Measurements from ENCODE around the gene MFGE8.
A peak's percentile ranks its signal among the peaks of the same experiment; 100 is the strongest.

MFGE8 gene

DNA sequence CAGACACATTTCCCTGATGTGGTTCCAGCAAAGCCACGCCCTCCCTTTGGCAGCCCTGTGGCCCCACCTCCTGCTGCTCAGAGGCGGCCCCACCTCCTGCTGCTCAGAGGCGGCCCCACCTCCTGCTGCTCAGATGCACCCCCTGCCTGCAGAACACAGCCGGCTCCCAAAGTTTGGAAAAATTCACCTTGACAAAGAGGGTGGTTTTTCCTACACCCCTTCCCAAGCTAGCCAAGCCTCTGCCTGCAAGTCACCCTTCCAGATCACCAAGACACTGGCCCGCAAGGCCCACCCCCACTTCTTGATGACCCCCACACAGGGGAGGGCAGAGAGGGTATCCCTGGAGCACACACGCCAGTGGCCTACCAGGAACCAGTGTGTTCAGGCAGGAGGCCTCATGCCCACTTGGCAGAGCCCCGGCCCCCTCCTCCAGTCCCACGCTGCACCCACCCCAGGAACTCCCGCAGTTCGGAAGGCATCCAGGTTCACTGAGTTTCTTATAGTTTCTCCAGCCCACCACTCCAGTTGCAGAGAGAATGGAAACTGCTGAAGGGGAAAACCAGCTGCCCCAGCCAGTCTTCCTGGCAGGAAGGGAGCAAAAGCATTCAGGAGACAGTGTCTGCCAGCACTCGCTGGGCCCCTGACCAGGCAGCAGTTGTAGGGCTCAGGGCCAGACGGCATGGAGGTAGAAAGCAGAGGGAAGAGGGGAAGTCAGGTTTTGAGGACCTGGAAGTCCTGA, 15.6 kb downstream of the MFGE8 start:
- peak in 9 of 14 donors; percentile 14 to 72 (median 23) for DNase-seq

DNA sequence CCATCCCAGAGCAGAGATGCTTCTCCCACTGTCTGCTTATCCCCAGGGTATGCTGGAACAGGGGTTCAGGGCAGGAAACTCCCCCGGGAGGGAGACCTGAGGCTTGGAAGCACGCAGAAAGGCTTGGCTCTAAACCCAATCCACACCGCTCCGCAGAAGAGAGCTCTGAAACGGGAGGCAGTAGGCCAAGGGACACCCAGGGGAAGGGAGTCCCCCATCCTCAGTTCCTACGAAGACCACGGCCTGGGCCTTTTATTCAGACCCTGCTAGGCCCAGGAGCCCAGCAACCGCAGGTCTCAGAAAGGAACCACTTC, 16.1 kb downstream of the MFGE8 start:
- peak in 1 of 14 donors; percentile 11 for DNase-seq

DNA sequence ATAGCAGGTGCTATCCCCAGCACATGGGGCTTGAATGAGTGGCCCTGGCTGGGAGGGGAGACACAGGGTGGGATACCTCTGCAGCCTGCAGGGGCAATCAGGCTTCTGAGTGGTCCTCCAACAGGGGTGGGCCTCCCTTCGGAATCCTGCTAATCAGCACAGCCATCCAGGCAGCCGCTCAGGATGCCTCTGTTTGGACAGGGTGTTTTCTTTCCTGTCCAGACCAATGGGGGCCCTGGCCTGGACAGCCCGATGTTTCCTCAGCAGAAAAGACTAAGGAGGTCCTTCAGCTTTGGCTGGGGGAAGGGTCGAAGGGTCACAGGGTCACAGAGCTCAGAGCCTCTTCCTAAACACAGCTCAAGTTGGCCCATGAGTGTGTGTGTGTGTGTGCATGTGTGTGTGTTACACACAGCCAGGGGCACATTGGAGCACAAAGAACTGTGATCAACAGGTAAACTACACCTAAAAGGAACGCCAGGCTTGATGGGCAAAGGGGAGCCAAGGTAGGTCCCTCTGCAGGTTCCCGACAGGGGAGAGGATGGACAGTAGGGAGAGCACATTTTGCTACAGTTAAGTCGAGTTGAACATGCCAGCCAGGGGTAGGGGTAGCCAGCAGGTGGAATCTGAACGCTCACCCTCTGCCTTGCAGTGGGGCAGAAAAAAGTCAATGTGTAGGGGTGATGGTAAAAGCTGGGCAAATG, 16.7 kb downstream of the MFGE8 start:
- DNase-seq: no peak

GRCh38 chr15:88894819-88895767, 18.1 kb downstream of the MFGE8 start, which contains the start of gene HAPLN3:
TSS of gene HAPLN3 (minus strand) at chr15:88895544. CDS start at chr15:88887298, 8,246 bp downstream.
- no peak for DNase-seq

GRCh38 chr15:88894348-88894818, 18.8 kb downstream of the MFGE8 start:
- DNase-seq: no peak

DNA sequence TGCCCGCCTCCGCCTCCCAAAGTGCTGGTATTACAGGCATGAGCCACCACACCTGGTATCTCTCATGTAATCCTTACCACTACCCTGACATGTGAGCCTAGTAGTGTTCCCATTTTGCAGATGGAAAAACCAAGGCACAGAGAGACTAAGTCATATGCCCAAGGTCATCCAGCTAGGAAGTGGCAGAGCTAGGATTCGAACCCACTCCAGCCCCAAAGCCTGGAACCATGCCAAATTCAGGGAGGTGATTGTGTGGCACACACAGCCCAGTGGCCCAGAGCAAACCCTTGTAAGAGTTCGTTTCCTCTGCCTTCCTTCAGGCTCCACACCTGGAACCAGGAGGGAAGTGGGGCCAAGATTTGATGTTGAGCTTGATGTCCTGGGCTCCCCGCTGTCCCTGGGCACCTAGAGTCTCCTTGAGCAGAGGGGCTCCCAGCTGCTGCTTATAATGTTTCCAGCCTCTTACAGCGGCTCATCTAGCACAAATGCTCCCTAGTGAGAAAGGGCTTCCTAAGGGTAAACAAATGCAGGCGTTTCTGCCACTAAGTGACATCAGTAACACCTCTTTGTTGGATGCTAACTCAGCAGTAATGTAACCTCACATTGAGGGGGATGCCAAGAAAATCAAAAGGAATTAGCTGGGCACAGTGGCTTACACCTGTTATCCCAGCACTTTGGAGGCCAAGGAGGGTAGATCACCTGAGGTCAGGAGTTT, 21.5 kb downstream of the MFGE8 start:
- no peak for DNase-seq

DNA sequence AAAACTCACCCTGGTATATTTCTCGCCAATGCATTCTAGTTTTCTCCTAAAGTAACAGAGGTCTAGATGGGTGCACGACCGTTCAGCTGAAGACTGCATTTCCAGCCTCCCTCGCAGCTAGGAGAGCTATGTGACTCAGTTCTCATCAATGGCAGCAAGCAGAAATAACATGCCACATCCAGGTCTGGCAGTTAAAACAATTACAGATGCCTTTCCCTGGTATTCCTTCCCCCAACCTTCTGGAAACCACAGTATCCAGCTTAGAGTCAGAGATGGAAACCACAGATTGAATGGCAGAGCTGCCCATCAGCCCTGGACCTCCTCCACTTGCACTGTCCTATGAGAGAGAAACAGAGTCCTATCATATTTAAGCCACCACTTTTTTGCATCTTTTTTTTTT, 22.7 kb downstream of the MFGE8 start:
- DNase-seq: no peak

GRCh38 chr15:88888719-88889118, 24.5 kb downstream of the MFGE8 start:
- DNase-seq: no peak

DNA sequence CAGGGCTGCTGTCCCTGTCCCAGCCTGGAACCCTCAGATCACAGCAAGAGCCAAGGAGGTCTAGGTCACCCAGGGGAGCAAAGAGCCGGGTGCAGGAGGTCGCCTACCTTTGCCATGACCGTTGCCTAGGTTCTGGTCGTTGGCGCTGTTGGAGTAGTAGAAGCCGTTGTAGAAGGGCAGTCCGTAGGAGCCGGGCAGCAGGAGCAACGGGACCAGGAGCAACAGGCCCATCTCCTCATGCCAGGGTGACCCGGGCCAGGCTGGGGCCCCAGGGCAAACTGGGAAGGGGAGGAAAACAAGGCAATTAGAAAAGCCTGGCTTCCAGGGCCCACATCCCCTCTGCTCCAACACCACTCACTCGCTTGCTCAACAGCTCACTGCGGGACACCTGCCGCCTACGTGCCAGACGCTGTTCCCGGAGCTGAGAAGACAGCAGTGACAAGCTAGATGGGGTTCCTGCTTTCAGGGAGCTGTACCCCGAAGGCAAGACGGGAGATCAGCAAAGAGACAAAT, 26.1 kb downstream of the MFGE8 start:
- DNase-seq: no peak

DNA sequence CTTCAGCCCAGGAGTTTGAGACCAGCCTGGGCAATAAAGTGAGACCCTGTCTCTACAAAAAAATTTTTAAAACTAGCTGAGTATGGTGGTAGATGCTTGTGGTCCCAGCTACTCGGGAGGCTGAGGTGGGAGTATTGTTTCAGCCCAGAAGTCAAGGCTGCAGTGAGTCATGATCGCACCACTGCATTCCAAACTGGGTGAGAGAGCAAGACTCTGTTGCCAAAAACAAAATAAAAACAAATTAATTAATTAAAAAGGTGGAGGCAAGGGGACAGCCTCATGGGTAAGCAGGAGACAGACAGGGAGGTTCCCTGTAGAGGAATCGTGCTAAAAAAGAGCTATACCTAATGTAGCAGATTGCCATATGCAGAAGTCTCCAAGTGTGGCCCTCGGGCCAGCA, 30.4 kb downstream of the MFGE8 start:
- no peak for DNase-seq

- no peak for DNase-seq
These were observed 31.4 kb downstream of the MFGE8 start for GRCh38 chr15:88881775-88882174.

- no peak for DNase-seq
These were observed 32.0 kb downstream of the MFGE8 start for GRCh38 chr15:88880944-88881740.

- DNase-seq: no peak
These were observed 34.4 kb downstream of the MFGE8 start for GRCh38 chr15:88878720-88879184.

- DNase-seq: no peak
These were observed 35.3 kb downstream of the MFGE8 start for GRCh38 chr15:88877906-88878305.

DNA sequence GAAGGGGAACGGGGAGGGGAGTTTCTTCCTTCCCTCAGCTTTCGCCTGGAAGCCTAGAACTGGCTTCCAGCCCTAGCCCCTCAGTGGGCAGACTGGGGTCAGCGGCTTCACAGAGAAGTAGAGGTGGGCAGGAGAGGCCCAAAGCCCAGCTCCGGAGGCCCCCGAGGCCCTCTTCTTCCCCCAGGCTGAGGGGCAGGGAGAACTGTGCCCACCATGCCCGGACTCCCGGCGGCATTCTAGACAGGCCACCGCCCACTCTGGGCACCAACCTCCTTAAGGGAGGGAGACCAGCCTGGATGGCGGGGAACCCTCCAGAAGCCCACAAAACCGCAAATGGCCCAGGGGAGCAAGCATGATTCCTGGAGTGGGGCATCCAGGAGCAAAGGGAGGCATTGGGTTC, 35.8 kb downstream of the MFGE8 start:
- DNase-seq: no peak

- no peak for DNase-seq
These were observed 36.6 kb downstream of the MFGE8 start for GRCh38 chr15:88876573-88876972.

DNA sequence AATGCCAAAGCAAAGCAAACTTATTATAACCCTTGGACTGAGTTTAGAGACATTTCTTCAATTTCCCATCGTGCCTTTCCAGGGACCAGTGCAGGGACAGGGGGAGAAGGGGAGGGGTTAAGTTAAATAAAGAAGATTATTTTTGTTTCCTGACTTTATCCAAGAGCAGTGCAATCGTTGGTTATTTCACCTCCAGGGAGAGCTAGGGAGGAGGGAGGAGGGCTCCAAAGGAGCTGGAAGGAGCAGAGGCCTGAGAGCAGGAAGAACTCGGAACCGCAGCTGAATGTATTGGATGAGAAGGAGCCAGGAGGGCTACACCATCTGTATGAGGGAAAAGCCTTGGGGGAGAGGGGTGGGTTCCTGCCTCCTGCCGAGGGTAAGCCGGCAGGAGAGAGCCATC, 38.5 kb downstream of the MFGE8 start:
- no peak for DNase-seq

DNA sequence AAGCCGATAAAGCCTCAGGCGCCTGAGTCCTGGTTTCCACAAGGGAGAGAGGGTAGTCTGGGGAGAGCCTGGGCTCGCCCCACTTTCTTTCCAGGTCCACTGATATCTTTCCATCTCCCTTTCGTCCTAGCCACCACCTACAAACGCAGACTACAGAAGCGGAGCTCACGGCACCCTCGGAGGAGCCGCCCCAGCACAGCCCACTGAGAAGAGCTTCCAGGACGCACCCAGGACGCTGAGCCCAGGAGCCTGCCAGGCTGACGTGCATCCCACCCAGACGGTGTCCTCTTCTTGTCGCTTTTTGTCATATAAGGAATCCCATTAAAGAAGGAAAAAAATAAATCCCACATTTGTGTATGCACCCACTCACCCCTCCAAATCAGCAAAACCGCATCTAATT, 38.9 kb downstream of the MFGE8 start:
- DNase-seq: no peak

DNA sequence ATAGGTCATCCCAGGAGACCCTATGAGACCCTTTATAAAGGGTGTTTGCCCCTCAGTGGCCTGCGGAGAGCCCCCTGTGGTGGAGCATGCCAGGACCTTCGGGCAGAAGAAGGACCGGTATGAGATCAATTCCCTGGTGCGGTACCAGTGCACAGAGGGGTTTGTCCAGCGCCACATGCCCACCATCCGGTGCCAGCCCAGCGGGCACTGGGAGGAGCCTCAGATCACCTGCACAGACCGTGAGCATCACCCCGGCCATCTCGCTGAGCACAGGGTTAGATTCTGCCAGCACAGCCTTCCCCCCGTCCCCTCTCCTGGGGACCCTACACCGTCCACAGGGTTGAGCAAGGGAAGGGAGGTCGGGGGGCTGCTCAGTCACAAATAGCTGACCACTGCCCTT, 39.4 kb downstream of the MFGE8 start:
- DNase-seq: no peak

GRCh38 chr15:88872706-88873105, 40.5 kb downstream of the MFGE8 start:
- DNase-seq: no peak

DNA sequence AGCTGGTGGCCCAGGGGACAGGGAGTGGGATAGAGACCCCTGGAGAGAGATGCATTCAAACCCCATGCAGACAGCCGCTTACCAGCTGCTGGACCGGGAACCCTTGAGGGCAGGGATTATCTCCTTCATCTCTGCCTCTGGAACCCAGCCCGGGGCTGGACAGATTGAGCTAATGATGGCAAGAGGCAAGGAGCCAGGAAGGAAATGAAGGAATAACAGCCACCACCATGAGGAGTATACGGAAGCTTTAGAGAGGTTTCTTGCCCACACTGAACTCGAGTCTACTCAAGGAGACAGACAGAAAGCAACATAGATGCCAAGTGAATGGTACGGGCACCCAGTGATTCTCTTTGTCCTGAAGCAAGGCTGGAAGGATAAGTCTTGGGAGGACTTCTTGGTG, 41.1 kb downstream of the MFGE8 start:
- DNase-seq: no peak

Data from C1 segment of cervical spinal cord (tissue), 14 donors.